Effector memory CD8-positive, alpha-beta T cell (primary cell): Measurements from ENCODE around the gene LSM2.

ENCODE experiments used
- ATAC-seq: fragments of 150-1000 bp; cut with Tn5 transposase; replicated peaks from 2 replicates; pipeline ENCODE4 v1.10.0; 2021; ENCODE audit warnings: mild to moderate bottlenecking, moderate library complexity
- DNase-seq, 3 experiments: peaks; one replicate each; pipeline ENCODE4 v3.0.0; 2021
- H3K27ac Mint-ChIP-seq, 2 donors: one replicate each; pipeline ENCODE4 v1.8.0; 2022; ENCODE audit warnings: mild to moderate bottlenecking in 2 of 2, mixed read lengths in 2 of 2, moderate library complexity in 2 of 2
- H3K27me3 Mint-ChIP-seq, 2 donors: one replicate each; pipeline ENCODE4 v1.8.0; 2022; ENCODE audit warnings: mixed read lengths in 2 of 2
- H3K36me3 Mint-ChIP-seq: one replicate; pipeline ENCODE4 v1.8.0; 2022; ENCODE audit warnings: mild to moderate bottlenecking, moderate library complexity, mixed read lengths; ENCODE audit not compliant: insufficient read depth
- H3K4me1 Mint-ChIP-seq, 2 donors: one replicate each; pipeline ENCODE4 v1.8.0; 2022; ENCODE audit warnings: low read depth in 2 of 2, mixed read lengths in 2 of 2
- H3K4me3 Mint-ChIP-seq, 2 donors: one replicate each; pipeline ENCODE4 v1.8.0; 2022; ENCODE audit warnings: mild to moderate bottlenecking in 2 of 2, mixed read lengths in 2 of 2, moderate library complexity in 2 of 2
- H3K9me3 Mint-ChIP-seq, 2 donors: one replicate each; pipeline ENCODE4 v1.8.0; 2022; ENCODE audit warnings: mixed read lengths in 2 of 2

The LSM2 gene

DNA sequence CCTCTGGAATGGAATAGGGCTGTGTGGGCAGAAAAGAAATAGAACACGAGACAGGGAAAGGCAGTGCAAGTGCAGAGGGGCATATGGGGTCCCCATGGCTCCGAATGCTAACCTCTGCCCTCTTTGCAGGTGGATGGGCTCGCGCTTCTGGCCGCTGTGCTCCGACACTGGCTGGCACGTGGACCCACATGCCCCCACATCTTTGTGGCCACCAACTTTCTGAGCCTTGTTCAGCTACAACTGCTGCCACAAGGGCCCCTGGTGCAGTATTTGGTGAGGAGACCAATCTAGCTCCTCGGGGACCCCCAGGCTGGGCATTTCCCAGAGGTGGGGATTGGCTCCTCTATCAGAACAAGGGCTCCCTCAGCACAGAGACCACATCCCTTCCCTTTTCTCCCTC is 45.4 kb downstream of the LSM2 start:
- DNase-seq, result no peak
- H3K27ac Mint-ChIP-seq, result peak overlapping the region in 1 of 2 donors; percentile 59
- no peak for ATAC-seq
- H3K4me3 Mint-ChIP-seq, result no peak overlapping the region
- no peaks in the 10 kb centered on the region for H3K27me3 Mint-ChIP-seq
- H3K4me1 Mint-ChIP-seq, result peaks cover 0 to 7% of the 10 kb centered on the region in 2 donors
- peaks cover 4% of the 10 kb centered on the region for H3K36me3 Mint-ChIP-seq
- H3K9me3 Mint-ChIP-seq, result no peaks in the 10 kb centered on the region

DNA sequence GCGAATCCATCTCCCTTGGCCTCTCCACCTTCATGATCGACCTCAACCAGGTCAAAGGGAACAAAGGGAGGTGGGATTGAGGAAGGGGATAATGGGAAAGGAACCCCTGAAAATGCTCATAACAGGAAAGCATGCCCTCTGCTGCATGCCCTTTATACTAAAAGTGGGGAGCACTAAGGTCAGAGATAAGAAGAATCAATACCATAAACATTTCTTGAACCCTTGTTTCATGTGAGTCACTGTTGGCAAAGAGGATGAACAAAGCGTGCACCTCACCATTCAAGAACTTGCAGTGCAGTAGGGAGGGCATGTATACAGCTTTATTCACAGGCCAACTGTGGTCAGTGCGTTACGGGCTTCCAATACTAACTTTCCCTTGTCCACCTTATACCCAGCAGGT is 46.0 kb downstream of the LSM2 start:
- Mint-ChIP-seq H3K4me3 (no peak overlapping the region), H3K27ac (no peak overlapping the region), H3K9me3 (no peaks in the 10 kb centered on the region), H3K36me3 (peaks cover 4% of the 10 kb centered on the region), H3K27me3 (no peaks in the 10 kb centered on the region), H3K4me1 (peaks cover 0 to 8% of the 10 kb centered on the region in 2 donors)
- DNase-seq (no peak), ATAC-seq (no peak)

DNA sequence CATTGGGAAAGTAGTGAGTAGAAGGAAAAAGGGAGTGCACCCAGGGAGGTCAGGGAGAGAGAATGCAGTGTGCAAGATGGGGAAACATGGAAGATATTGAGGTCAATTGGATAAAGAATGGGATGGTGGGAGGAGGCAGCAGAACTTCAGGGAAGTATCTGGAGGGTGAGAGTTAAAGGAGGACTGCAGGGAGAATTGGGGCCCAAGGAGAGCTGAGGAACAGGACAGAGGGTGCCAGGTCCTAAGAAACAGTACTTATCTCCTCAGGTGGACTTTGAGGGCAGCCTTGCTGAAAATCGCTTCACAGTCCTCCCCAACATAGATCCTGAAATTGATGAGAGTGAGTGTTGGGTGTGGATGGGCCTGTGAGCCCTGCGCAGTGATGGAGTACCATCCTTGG is 48.5 kb downstream of the LSM2 start:
- Mint-ChIP-seq H3K36me3 (peaks cover 4% of the 10 kb centered on the region), H3K4me1 (peaks cover 0 to 4% of the 10 kb centered on the region in 2 donors), H3K27ac (no peak overlapping the region), H3K9me3 (no peaks in the 10 kb centered on the region), H3K27me3 (no peaks in the 10 kb centered on the region), H3K4me3 (no peak overlapping the region)
- no peak for ATAC-seq
- DNase-seq, result no peak

DNA sequence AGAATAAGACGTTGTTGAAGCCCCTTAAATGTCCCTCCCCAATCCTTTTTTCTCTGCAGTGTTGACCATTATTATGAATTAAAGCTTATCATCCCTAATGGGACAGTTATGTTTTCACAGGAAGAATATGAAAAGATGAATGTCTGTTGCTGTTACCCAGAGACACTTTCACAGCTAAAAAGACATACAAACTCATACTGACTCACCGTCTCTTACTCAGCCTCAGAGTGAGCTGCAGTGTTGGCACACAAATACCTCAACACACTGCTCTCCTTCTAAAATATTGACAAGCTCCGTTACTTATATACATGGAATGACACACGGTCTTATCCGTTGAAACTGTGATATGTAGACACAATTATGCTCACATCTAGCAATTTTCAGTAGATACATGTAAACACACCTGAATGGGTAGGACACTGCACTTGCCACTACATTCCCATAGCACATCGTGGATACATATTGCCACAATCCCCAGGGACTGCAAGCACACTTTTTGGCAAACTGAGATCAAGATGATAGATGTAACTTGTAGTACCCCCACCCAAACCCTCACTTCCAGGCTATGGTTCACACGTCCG is 53.9 kb downstream of the LSM2 start:
- no peak overlapping the region for H3K27ac Mint-ChIP-seq
- ATAC-seq, result no peak
- peaks cover 0 to 4% of the 10 kb centered on the region in 2 donors for H3K4me1 Mint-ChIP-seq
- DNase-seq, result no peak
- peaks cover 3% of the 10 kb centered on the region for H3K36me3 Mint-ChIP-seq
- no peaks in the 10 kb centered on the region for H3K27me3 Mint-ChIP-seq
- no peaks in the 10 kb centered on the region for H3K9me3 Mint-ChIP-seq
- no peak overlapping the region for H3K4me3 Mint-ChIP-seq

DNA sequence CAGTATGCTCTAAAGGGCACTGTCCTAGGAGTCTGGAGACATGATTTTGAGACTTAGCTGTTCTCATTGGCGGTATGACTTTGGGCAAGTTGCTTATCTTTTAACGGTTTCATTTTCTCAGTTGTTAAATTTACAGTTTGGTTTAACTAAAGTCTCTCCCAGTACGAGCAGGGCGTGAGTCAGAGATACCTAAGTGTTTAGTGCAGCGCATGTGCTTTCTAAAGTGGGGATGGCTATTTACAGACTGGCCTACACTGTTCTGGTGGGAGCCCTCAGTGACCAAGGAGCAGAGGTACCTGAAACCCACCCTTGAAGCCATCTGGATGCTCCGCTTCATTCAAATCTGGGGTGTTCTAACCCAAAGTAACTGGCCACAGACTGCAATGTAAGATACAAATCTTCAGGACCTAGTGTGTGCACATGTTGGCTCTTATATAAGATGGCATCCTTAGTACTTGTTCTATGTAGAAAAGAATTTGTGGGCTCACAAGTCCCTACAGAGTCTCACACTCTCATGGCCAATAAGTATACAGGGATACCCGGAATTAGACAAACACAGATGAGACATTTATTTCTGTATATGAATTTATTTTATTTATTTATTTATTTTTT is 56.2 kb downstream of the LSM2 start:
- no peak overlapping the region for H3K27ac Mint-ChIP-seq
- no peaks in the 10 kb centered on the region for H3K27me3 Mint-ChIP-seq

DNA sequence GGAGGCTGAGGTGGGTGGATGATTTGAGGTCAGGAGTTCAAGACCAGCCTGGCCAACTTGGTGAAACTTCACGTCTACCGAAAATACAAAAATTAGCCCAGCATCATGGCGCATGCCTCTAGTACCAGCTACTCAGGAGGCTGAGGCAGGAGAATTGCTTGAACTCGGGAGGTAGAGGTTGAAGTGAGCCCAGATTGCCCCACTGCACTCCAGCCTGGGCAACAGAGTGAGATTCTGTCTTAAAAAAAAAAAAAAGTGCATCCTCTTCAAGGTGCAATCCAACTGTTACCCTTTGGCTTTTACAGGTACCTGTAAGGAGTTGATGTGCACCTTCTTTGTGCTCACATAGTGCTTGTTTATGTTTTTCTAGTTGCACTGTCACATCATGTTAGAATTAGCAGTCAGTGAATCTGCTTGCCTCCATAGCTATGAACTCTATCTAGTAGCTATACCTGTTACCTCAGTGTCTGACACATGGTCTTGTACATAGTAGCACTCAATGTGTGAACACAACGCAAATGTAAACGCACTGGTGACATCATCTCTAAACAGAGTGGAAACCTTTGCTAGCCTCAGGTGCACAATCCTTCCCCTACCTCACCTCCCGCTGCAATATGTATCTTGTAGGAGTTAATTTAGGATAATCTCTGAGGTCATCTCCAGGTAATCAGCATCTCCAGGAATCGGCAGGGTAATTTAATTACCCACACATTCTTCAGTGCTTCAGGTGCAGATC is 57.3 kb downstream of the LSM2 start:
- Mint-ChIP-seq H3K36me3 (peaks cover 8% of the 10 kb centered on the region), H3K4me1 (peaks cover 0 to 4% of the 10 kb centered on the region in 2 donors), H3K27ac (no peak overlapping the region), H3K27me3 (no peaks in the 10 kb centered on the region), H3K4me3 (no peak overlapping the region), H3K9me3 (no peaks in the 10 kb centered on the region)
- DNase-seq, result no peak
- ATAC-seq, result no peak

More for the DNA sequence above, 56.2 kb downstream of the LSM2 start:
- ATAC-seq (no peak), DNase-seq (no peak)
- peaks cover 0 to under 1% of the 10 kb centered on the region in 2 donors for H3K4me1 Mint-ChIP-seq
- H3K4me3 Mint-ChIP-seq, result no peak overlapping the region
- H3K36me3 Mint-ChIP-seq, result peaks cover 3% of the 10 kb centered on the region
- H3K9me3 Mint-ChIP-seq, result no peaks in the 10 kb centered on the region
